Posterior vena cava (tissue), 2 donors: ENCODE measurements around the gene CLEC11A. TPM values are rescaled to one million over a fixed set of nuclear protein-coding genes. Genes with fewer than 3 reads are reported as not detected.

Experiments
- DNase-seq: peaks from one replicate; pipeline ENCODE4 v3.0.0-alpha.2; 2020; ENCODE audit warnings: low spot score
- intact Hi-C, 2 donors: fragments of 100-400 bp; cut with DNase I; formaldehyde crosslinking; loops; one replicate each; pipeline versions ENCODE4 v1.14.1 to v1.14.2; 2022 to 2023
- total RNA-seq, 2 donors: library from RNA; stranded (reverse); fragmentation: NEBNext Ultra II Directional; extraction: Animal tissue kit (Norgen Biotek cat#: 25700); gene quantifications; one replicate each; pipeline ENCODE4 v1.2.1, GENCODE V29; 2021
- donor health status: DM: yes; HTN: yes; CAD: no.
- donor health status: DM: yes; HTN: yes; CAD: no.

The CLEC11A gene
- total RNA-seq, 2 donors from 2014 or later, result 8.5 to 12.5 TPM

GRCh38 chr19:50719566-50719965 lies 3.6 kb upstream of the CLEC11A start, which contains the start of gene SHANK1:
Gene SHANK1 (minus strand): TSS chr19:50719802. CDS start chr19:50716919, 2,883 bp downstream.
- DNase-seq, result no peak
- intact Hi-C loops, result no loop called here

- intact Hi-C loops, result no loop called here
Measured at GRCh38 chr19:50720181-50720920, 2.8 kb upstream of the CLEC11A start.

GRCh38 chr19:50720921-50721381 lies 2.2 kb upstream of the CLEC11A start:
- no peak for DNase-seq

More at GRCh38 chr19:50720181-50720920, 2.8 kb upstream of the CLEC11A start:
- DNase-seq, result no peak

GRCh38 chr19:50721441-50722137 lies 1.6 kb upstream of the CLEC11A start:
- no peak for DNase-seq
- intact Hi-C loops, result no loop called here

More at GRCh38 chr19:50720921-50721381, 2.2 kb upstream of the CLEC11A start:
- intact Hi-C loops, result no loop called here

GRCh38 chr19:50722201-50723013 lies 757 bp upstream of the CLEC11A start:
- intact Hi-C loops, result no loop called here
- peak; percentile 72 for DNase-seq

GRCh38 chr19:50723735-50724521 lies 764 bp downstream of the CLEC11A start:
- DNase-seq, result peak; percentile 73
- intact Hi-C loops, result no loop called here

- intact Hi-C loops, result no loop called here
- DNase-seq, result peak; percentile 99
Measured at GRCh38 chr19:50724522-50725217, 1.5 kb downstream of the CLEC11A start.

GRCh38 chr19:50725218-50725910 lies 2.2 kb downstream of the CLEC11A start:
- DNase-seq, result no peak
- intact Hi-C loops, result no loop called here

- no peak for DNase-seq
- intact Hi-C loops, result no loop called here
Measured at GRCh38 chr19:50725911-50726230, 2.7 kb downstream of the CLEC11A start.

GRCh38 chr19:50728084-50728737 lies 5.0 kb downstream of the CLEC11A start:
- DNase-seq, result peak; percentile 86
- intact Hi-C loops, result no loop called here

- no peak for DNase-seq
Measured at GRCh38 chr19:50729894-50730293, 6.7 kb downstream of the CLEC11A start.

GRCh38 chr19:50735869-50736268 lies 12.7 kb downstream of the CLEC11A start:
- DNase-seq, result no peak
- intact Hi-C loops, result no loop called here

More at GRCh38 chr19:50729894-50730293, 6.7 kb downstream of the CLEC11A start:
- intact Hi-C loops, result no loop called here

- intact Hi-C loops, result no loop called here
Measured at GRCh38 chr19:50736338-50736737, 13.2 kb downstream of the CLEC11A start.

GRCh38 chr19:50739132-50739913 lies 16.2 kb downstream of the CLEC11A start:
- DNase-seq, result no peak
- intact Hi-C loops, result no loop called here

More at GRCh38 chr19:50736338-50736737, 13.2 kb downstream of the CLEC11A start:
- no peak for DNase-seq

GRCh38 chr19:50739914-50740426 lies 16.8 kb downstream of the CLEC11A start:
- DNase-seq, result no peak
- intact Hi-C loops, result no loop called here

GRCh38 chr19:50741179-50741933 lies 18.2 kb downstream of the CLEC11A start:
- DNase-seq, result no peak

More at GRCh38 chr19:50741179-50741933, 18.2 kb downstream of the CLEC11A start:
- intact Hi-C loops, result no loop called here
